Kidney tubule cell (primary cell): ENCODE measurements around the gene DBI.
A peak's percentile ranks its signal among the peaks of the same experiment; 100 is the strongest.

Experiments
- DNase-seq: peaks from one replicate; pipeline ENCODE4 v3.0.0-alpha.2; 2018; ENCODE audit warnings: low spot score

The DBI gene

GRCh38 chr2:119366649-119367471 lies at the start of gene DBI, which contains the start of gene C2orf76:
TSS of gene DBI (plus strand) at chr2:119366977. CDS start at chr2:119367052, 75 bp downstream.
TSS of gene C2orf76 (minus strand) at chr2:119366834. CDS start at chr2:119339959, 26,875 bp downstream.
- DNase-seq, result peak; percentile 98

GRCh38 chr2:119317554-119317953 lies 49.2 kb upstream of the DBI start:
- no peak for DNase-seq

- DNase-seq, result no peak
Measured at GRCh38 chr2:119319593-119319992, 47.2 kb upstream of the DBI start.

GRCh38 chr2:119323459-119323858 lies 43.3 kb upstream of the DBI start:
- peak; percentile 6 for DNase-seq

- no peak for DNase-seq
Measured at GRCh38 chr2:119324685-119325270, 42.0 kb upstream of the DBI start.

GRCh38 chr2:119326938-119327337 lies 39.8 kb upstream of the DBI start:
- DNase-seq, result no peak

- DNase-seq, result no peak
Measured at GRCh38 chr2:119327431-119327830, 39.3 kb upstream of the DBI start.

- DNase-seq, result no peak
Measured at GRCh38 chr2:119332953-119333352, 33.8 kb upstream of the DBI start.

- no peak for DNase-seq
Measured at GRCh38 chr2:119333360-119333759, 33.4 kb upstream of the DBI start.

GRCh38 chr2:119333833-119334232 lies 32.9 kb upstream of the DBI start:
- DNase-seq, result no peak

GRCh38 chr2:119337749-119338148 lies 29.0 kb upstream of the DBI start:
- DNase-seq, result no peak

- DNase-seq, result no peak
Measured at GRCh38 chr2:119338272-119338671, 28.5 kb upstream of the DBI start.

- DNase-seq, result no peak
Measured at GRCh38 chr2:119338826-119339561, 27.8 kb upstream of the DBI start.

- no peak for DNase-seq
Measured at GRCh38 chr2:119339562-119339923, 27.2 kb upstream of the DBI start.

- no peak for DNase-seq
Measured at GRCh38 chr2:119341684-119342083, 25.1 kb upstream of the DBI start.

GRCh38 chr2:119349289-119349688 lies 17.5 kb upstream of the DBI start:
- no peak for DNase-seq

GRCh38 chr2:119350311-119350998 lies 16.3 kb upstream of the DBI start:
- no peak for DNase-seq

GRCh38 chr2:119352357-119352756 lies 14.4 kb upstream of the DBI start:
- DNase-seq, result peak; percentile 8

- DNase-seq, result no peak
Measured at GRCh38 chr2:119354860-119355259, 11.9 kb upstream of the DBI start.

- DNase-seq, result no peak
Measured at GRCh38 chr2:119359774-119360173, 7.0 kb upstream of the DBI start.

- no peak for DNase-seq
Measured at GRCh38 chr2:119360423-119360966, 6.3 kb upstream of the DBI start.

- no peak for DNase-seq
Measured at GRCh38 chr2:119364798-119365197, 2.0 kb upstream of the DBI start.
